Ishikawa (cell line): ENCODE measurements around the gene GUCY1B1.

Experiments used
- CEBPB ChIP-seq: IDR thresholded peaks from 2 replicates; pipeline ENCODE4 v1.6.1; 2012
- CREB1 ChIP-seq: IDR thresholded peaks from 2 replicates; pipeline ENCODE4 v1.6.1; 2012; ENCODE audit warnings: low read depth
- EGR1 ChIP-seq: IDR thresholded peaks from 2 replicates; pipeline ENCODE4 v1.6.1; 2012
- EP300 ChIP-seq: IDR thresholded peaks from 2 replicates; pipeline ENCODE4 v1.6.1; 2012; ENCODE audit warnings: borderline replicate concordance
- FOXM1 ChIP-seq: IDR thresholded peaks from 2 replicates; pipeline ENCODE4 v1.6.1; 2012; ENCODE audit warnings: low read depth, borderline replicate concordance
- MAX ChIP-seq: IDR thresholded peaks from 2 replicates; pipeline ENCODE4 v1.6.1; 2012
- NFIC ChIP-seq: IDR thresholded peaks from 2 replicates; pipeline ENCODE4 v1.6.1; 2012
- RAD21 ChIP-seq: IDR thresholded peaks from 2 replicates; pipeline ENCODE4 v1.6.1; 2012; ENCODE audit warnings: low read depth
- TAF1 ChIP-seq: IDR thresholded peaks from 2 replicates; pipeline ENCODE4 v1.6.1; 2012; ENCODE audit warnings: low read depth, mild to moderate bottlenecking
- TCF12 ChIP-seq: IDR thresholded peaks from 2 replicates; pipeline ENCODE4 v1.6.1; 2012; ENCODE audit warnings: low read depth
- TEAD4 ChIP-seq: IDR thresholded peaks from 2 replicates; pipeline ENCODE4 v1.6.1; 2012
- USF1 ChIP-seq: IDR thresholded peaks from 2 replicates; pipeline ENCODE4 v1.6.1; 2012
- YY1 ChIP-seq: IDR thresholded peaks from 2 replicates; pipeline ENCODE4 v1.6.1; 2012; ENCODE audit warnings: low read depth
- ZBTB7A ChIP-seq: IDR thresholded peaks from 2 replicates; pipeline ENCODE4 v1.6.1; 2012; ENCODE audit warnings: low read depth
- TF ChIP-seq, protein P1 (sequence below): IDR thresholded peaks from 2 replicates; pipeline ENCODE4 v1.6.1; 2012; ENCODE audit warnings: low read depth, mild to moderate bottlenecking

GUCY1B1 gene

DNA sequence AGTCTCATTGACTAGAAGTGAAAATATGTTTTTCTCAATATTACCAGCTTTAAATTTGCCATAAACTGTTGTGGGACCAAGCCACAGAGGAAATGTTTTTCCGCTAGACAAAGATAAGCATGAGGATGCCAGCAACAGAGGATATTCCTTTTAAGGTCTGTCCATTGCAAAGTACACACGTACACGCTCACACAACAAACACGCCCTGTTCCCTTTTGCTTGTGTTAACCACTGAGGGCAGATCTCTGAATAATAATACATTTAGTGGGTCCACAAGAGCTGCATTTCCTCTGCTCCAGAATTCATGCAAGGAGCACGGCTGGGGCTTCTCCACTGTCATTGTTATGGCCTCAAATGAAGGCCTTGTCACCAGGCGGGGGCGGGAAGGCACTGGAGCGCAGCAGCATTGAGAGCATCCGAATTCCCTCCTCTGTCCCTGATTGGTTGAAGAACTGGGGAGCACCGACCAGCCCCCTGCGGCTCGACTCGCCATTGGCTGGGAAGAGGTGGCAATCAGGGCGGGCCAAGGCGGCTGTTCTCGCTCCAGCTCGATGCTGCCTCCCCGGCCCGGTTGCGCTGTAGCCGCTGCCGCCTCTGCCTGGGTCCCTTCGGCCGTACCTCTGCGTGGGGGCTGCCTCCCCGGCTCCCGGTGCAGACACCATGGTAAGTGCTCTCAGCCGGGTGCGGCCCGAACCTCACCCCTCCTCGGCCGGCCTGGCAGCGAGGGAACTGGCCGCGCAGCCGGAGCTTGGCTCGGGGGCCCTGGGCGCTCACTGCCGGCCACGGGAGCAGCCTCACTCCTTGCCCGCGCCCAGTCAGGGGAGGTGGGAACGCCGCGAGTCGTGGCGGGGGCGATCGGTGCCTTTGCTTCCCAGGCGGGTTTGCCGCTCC, at the start of gene GUCY1B1:
GUCY1B1 (plus strand) TSS at position 541 of the 891 bp plus-strand sequence; CDS start at position 661, 120 bp downstream.
- no peak for TF ChIP-seq CEBPB
- no peak for TF ChIP-seq MAX
- TF ChIP-seq RAD21 = no peak
- TF ChIP-seq YY1 = no peak
- no peak for TF ChIP-seq FOXM1
- TF ChIP-seq TAF1 = no peak
- no peak for TF ChIP-seq CREB1
- TF ChIP-seq EP300 = no peak
- TF ChIP-seq, protein P1, sequence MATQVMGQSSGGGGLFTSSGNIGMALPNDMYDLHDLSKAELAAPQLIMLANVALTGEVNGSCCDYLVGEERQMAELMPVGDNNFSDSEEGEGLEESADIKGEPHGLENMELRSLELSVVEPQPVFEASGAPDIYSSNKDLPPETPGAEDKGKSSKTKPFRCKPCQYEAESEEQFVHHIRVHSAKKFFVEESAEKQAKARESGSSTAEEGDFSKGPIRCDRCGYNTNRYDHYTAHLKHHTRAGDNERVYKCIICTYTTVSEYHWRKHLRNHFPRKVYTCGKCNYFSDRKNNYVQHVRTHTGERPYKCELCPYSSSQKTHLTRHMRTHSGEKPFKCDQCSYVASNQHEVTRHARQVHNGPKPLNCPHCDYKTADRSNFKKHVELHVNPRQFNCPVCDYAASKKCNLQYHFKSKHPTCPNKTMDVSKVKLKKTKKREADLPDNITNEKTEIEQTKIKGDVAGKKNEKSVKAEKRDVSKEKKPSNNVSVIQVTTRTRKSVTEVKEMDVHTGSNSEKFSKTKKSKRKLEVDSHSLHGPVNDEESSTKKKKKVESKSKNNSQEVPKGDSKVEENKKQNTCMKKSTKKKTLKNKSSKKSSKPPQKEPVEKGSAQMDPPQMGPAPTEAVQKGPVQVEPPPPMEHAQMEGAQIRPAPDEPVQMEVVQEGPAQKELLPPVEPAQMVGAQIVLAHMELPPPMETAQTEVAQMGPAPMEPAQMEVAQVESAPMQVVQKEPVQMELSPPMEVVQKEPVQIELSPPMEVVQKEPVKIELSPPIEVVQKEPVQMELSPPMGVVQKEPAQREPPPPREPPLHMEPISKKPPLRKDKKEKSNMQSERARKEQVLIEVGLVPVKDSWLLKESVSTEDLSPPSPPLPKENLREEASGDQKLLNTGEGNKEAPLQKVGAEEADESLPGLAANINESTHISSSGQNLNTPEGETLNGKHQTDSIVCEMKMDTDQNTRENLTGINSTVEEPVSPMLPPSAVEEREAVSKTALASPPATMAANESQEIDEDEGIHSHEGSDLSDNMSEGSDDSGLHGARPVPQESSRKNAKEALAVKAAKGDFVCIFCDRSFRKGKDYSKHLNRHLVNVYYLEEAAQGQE = no peak
- TF ChIP-seq USF1 = no peak
- TF ChIP-seq TCF12 = no peak
- TF ChIP-seq ZBTB7A = no peak
- TF ChIP-seq NFIC = no peak
- TF ChIP-seq TEAD4 = no peak
- no peak for TF ChIP-seq EGR1

DNA sequence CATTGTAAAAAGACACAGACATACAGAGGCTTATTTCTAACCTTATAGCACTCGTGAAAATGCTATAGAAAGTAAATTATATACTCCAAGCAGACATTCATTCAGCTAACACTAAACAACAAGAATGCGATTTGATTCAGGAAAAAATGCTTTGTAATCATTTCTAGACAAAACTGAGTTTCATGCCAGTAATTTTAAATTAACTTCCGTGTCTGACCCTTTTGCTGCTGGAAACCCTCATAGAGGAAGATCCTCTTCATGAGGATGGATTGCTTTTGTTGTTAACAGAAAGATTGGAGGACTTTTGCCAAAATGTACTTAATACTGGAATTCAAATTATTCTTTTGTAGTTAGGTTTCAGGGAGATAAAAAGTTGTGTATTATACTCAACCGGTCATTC, 48.9 kb upstream of the GUCY1B1 start:
- no peak for TF ChIP-seq RAD21
- no peak for TF ChIP-seq TCF12
- TF ChIP-seq, protein P1 = no peak
- no peak for TF ChIP-seq CEBPB
- TF ChIP-seq USF1 = no peak
- no peak for TF ChIP-seq ZBTB7A
- TF ChIP-seq YY1 = no peak
- TF ChIP-seq EP300 = no peak
- TF ChIP-seq MAX = no peak
- TF ChIP-seq TAF1 = no peak
- no peak for TF ChIP-seq EGR1
- TF ChIP-seq CREB1 = no peak
- no peak for TF ChIP-seq NFIC
- TF ChIP-seq FOXM1 = no peak
- no peak for TF ChIP-seq TEAD4

- TF ChIP-seq MAX (no peak), TCF12 (no peak), EP300 (no peak), YY1 (no peak), RAD21 (no peak), CEBPB (no peak), CREB1 (no peak), TEAD4 (no peak), USF1 (no peak), NFIC (no peak), TAF1 (no peak), EGR1 (no peak), FOXM1 (no peak), ZBTB7A (no peak)
- TF ChIP-seq, protein P1 = no peak
Observed at GRCh38 chr4:155711556-155711955, 47.3 kb upstream of the GUCY1B1 start.
